Measurements from ENCODE around the gene MYO3B. TPM values are rescaled to one million over a fixed set of nuclear protein-coding genes. Genes with fewer than 3 reads are reported as not detected.

MYO3B gene
- total RNA-seq, 1 experiment from 2014 or later, result 1.8 TPM

DNA sequence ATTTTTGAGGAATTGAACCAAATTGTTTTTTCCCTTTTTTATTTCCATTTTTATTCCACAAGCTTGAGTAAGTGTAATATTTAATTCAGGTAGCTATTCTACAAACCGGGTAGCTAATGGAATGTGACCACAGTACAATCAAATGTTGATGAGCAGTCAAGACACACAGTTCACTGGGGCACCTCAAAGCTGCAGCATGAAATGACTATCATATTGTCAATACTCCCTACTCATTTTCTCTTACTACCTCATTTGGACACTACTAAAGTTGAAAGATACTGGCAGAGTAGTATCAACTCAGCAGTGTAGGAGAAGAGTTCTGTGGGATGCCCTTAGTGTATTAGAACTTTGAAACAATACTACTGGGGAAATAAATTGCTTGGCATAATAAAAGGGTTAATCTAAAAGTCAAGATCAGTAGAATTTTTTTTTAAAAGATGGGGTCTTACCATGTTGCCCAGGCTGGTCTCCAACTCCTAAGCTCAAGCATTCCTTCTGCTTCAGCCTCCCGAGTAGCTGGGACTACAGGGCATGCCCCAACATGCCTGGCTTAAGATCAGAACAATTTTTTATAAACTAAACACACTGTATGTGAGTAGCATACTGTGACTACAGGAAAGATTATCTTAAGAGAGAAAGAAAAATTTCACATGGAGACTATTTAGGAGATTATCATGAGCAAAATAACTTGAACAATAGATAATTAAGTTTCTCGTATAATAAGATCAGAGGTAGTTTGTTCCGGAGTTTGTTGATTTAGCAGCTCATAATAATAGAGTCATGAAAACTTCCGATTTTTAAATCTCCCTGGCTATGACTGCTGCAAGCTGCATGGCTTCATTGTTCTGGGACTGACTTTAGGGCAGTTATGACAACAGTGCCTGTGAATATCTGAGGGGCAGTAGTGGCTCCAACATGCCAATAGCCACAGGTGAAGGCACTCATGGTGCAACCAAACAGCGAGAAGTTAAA is 43.7 kb downstream of the MYO3B start:
- in situ Hi-C loops (cut with HindIII; ENCODE audit: low pct_unique_long_range_greater_than_20kb, low sequenced_read_pairs), result no loop called here

DNA sequence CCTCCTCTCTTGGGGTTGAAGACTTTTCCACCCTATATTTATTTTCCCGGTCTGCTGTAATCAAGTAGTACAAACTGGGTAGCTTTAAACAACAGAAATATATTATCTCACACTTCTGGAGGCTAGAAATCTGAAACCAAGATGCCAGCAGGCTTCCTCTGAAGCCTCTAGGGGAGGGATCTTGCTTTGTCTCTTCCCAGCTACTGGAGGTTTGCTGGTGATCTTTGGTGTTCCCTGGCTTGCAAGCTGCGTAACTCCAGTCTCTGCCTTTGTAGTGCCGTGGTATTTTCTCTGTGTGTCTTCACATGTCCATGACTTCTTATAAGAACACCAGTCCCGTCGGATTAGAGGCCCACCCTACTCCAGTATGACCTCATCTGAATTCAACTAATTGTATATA is 44.4 kb downstream of the MYO3B start:
- in situ Hi-C loops (cut with HindIII; ENCODE audit: low pct_unique_long_range_greater_than_20kb, low sequenced_read_pairs), result no loop called here
- DNase-seq (ENCODE audit: low read depth, low spot score), result no peak

More for the DNA sequence above, 43.7 kb downstream of the MYO3B start:
- no peak for DNase-seq (ENCODE audit: low read depth, low spot score)

DNA sequence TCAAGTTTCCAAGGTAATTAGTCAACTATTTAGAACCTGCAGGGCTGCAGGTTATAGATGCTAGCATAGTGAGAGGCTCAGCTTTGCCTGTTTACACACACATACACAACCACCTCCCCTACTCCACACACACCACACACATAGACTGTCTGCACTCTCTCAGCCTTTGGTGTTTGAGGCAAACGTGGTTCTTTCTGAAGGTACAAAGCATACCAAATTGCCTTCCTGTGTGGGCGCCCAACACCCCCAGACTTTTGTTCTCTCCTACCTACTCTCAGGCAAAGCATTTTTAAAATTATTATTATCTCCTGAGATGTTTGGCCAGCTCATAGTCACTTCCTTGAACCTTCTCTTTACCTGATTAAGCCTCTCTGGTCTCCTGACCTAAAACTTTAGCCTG is 44.9 kb downstream of the MYO3B start:
- in situ Hi-C loops (cut with HindIII; ENCODE audit: low pct_unique_long_range_greater_than_20kb, low sequenced_read_pairs), result no loop called here
- no peak for DNase-seq (ENCODE audit: low read depth, low spot score)

DNA sequence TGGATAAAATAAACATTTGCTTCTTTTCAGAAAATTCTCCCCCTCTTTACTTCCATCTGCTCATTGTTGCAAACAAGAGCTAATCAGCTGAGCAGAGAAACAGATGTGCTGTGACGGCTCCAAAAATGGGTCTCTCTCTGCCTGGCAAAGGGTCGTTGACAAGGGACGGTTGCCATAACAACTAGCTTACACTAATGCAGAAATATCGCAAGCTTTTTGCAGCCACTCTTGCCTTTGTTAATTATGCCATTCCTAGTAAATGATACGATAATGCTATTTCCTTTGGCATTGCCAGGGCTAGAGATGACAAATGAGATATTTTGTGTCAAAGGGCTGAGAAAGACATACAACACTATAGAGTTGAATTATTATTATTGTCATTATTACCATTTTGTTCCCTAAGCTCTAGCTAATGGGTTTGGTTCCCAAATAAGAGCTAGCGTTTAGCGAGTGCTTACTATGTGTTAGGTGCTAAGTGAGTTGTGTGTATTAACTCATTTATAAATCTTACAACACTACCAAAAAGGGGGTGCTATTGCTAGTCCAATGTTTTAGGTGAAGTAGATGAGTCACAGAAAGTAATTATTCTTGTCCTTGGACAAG is 46.8 kb downstream of the MYO3B start:
- DNase-seq (ENCODE audit: low read depth, low spot score), result no peak
- in situ Hi-C loops (cut with HindIII; ENCODE audit: low pct_unique_long_range_greater_than_20kb, low sequenced_read_pairs), result no loop called here

GRCh38 chr2:170226216-170226615 is 48.3 kb downstream of the MYO3B start:
- in situ Hi-C loops (cut with HindIII; ENCODE audit: low pct_unique_long_range_greater_than_20kb, low sequenced_read_pairs), result no loop called here
- no peak for DNase-seq (ENCODE audit: low read depth, low spot score)

DNA sequence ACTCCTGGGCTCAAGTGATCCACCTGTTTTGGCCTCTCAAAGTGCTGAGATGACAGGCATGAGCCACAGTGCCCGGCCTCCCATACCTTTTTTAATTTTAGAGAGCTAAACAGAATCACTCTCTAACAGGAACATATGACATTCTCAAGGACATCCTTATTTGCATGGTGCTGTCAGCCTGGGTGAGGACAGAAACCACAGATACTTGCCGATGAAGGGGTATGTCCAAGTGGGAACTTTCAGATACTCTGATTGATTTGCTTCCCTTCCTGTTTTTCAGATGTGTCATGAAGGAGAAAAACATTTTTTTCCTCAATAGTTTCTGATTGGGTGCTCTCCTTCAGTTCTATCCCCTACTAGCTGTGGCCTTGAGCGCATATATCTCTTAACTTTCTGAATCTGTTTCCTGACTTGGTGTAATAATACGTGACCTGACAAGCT is 49.6 kb downstream of the MYO3B start:
- in situ Hi-C loops (cut with HindIII; ENCODE audit: low pct_unique_long_range_greater_than_20kb, low sequenced_read_pairs), result no loop called here
- DNase-seq (ENCODE audit: low read depth, low spot score), result no peak

GRCh38 chr2:170227951-170228350 is 50.0 kb downstream of the MYO3B start:
- DNase-seq (ENCODE audit: low read depth, low spot score), result no peak
- in situ Hi-C loops (cut with HindIII; ENCODE audit: low pct_unique_long_range_greater_than_20kb, low sequenced_read_pairs), result no loop called here

DNA sequence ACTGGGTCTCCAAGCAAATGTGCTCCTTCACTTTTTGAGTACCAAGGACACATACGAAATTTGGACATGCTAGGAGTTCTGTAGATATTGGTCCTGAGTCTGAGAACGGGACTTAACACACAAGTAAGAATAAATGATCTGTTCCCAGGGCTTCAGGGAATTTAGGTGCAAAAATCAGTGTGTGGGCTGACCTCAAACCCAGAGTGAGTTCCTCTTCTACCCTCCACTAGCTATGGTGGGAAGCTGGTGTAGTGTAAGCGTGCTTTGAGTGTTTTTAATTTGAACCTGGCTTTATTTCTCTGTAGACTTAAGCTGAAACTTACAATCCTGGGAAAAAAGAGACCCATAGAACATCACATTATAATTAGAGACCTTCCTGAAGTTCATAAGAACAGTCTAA is 50.5 kb downstream of the MYO3B start:
- in situ Hi-C loops (cut with HindIII; ENCODE audit: low pct_unique_long_range_greater_than_20kb, low sequenced_read_pairs), result no loop called here
- DNase-seq (ENCODE audit: low read depth, low spot score), result no peak

DNA sequence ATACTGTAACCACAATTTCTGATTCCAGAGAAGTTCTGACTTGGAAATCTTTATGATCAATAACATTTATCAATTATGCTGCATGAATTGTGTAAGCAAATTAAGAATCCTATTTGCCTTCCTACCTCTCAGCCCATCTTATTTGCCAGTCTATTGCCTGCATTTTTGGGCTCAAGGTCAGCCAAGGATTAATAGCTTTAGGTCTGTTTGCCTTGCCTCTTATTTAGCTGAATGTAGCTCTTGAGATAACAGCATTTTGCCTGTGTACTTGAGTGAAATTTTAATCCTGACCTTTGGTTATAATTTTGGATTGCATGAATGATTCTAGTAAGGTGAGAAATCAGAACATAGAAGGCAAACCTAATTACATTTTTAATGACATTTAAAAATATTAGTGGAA is 51.2 kb downstream of the MYO3B start:
- in situ Hi-C loops (cut with HindIII; ENCODE audit: low pct_unique_long_range_greater_than_20kb, low sequenced_read_pairs), result no loop called here
- no peak for DNase-seq (ENCODE audit: low read depth, low spot score)

DNA sequence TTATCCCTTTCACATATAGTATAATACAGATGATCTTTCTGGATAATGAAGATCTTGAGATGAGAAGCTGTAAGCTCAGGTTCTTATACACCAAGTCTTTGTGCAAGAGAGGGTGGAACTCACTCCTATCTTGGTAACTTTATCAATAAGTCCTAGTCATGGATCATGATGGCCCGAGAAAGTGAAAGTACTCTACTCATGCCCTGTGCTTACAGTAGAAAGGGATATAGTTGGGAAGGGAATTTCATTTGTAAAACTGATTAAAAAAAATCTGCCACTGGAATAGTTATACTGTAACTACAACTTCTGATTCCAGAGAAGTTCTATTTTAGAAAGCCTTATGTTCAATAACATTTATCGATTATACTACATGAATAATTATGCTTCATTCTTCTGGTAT is 51.8 kb downstream of the MYO3B start:
- in situ Hi-C loops (cut with HindIII; ENCODE audit: low pct_unique_long_range_greater_than_20kb, low sequenced_read_pairs), result no loop called here
- no peak for DNase-seq (ENCODE audit: low read depth, low spot score)

DNA sequence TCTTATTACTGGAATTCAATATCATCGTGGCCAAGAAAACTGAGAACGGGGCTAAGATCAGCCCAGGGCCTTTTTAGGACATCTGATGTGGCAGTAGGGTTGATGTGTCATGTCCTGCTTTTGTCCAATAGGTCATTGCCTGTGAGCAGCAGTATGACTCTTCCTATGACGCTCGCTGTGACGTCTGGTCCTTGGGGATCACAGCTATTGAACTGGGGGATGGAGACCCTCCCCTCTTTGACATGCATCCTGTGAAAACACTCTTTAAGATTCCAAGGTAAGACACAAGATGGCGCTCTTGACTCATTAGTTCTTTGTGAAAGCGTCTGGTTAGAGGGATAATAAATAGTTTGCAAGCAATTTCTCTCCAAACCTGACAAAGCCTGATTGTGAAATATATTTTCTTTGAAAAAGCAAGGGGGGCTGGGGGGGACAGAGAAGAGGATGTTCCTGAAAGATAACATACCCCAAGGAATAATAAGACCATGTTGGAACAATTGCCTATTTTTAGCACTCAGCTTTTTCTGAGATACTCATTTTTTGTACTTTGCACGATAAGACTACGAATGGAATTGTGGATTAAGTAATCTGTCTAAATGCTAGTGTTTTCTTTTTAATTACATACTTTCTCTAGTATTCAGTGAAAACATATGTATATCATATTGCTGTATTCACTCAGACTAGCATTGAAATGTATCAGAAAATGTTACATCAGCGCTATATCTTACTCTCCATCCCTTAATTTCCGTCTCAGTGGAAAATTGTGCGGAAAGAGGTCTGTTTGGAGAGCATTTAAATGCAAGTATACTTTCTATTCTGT is 58.1 kb downstream of the MYO3B start:
- in situ Hi-C loops (cut with HindIII; ENCODE audit: low pct_unique_long_range_greater_than_20kb, low sequenced_read_pairs), result no loop called here
- DNase-seq (ENCODE audit: low read depth, low spot score), result peak; percentile 87

DNA sequence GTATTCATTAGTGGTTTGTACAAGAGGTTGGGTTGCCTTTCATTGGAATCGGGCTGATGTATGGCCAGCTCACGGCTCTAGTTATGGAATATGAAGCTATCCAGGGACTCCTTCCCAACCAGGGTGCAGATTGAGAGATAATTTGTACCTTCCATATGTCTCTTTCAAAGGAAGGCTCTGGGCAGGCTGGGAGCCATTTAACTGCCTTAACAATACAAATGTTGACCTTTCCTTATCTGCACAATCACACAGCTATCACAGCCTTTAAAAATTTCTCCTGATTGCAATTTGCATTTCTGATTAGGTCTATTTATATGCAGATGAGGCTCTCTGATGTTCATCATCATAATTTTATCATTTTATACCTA is 58.7 kb downstream of the MYO3B start:
- in situ Hi-C loops (cut with HindIII; ENCODE audit: low pct_unique_long_range_greater_than_20kb, low sequenced_read_pairs), result no loop called here
- DNase-seq (ENCODE audit: low read depth, low spot score), result no peak

GRCh38 chr2:170237572-170238120 is 59.7 kb downstream of the MYO3B start:
- in situ Hi-C loops (cut with HindIII; ENCODE audit: low pct_unique_long_range_greater_than_20kb, low sequenced_read_pairs), result no loop called here
- DNase-seq (ENCODE audit: low read depth, low spot score), result no peak

- in situ Hi-C loops (cut with HindIII; ENCODE audit: low pct_unique_long_range_greater_than_20kb, low sequenced_read_pairs), result no loop called here
- DNase-seq (ENCODE audit: low read depth, low spot score), result no peak
Measured at GRCh38 chr2:170238776-170239175, 60.8 kb downstream of the MYO3B start.

GRCh38 chr2:170240629-170241028 is 62.7 kb downstream of the MYO3B start:
- in situ Hi-C loops (cut with HindIII; ENCODE audit: low pct_unique_long_range_greater_than_20kb, low sequenced_read_pairs), result no loop called here

GRCh38 chr2:170241756-170242155 is 63.8 kb downstream of the MYO3B start:
- in situ Hi-C loops (cut with HindIII; ENCODE audit: low pct_unique_long_range_greater_than_20kb, low sequenced_read_pairs), result no loop called here
- no peak for DNase-seq (ENCODE audit: low read depth, low spot score)

More at GRCh38 chr2:170240629-170241028, 62.7 kb downstream of the MYO3B start:
- DNase-seq (ENCODE audit: low read depth, low spot score), result no peak

DNA sequence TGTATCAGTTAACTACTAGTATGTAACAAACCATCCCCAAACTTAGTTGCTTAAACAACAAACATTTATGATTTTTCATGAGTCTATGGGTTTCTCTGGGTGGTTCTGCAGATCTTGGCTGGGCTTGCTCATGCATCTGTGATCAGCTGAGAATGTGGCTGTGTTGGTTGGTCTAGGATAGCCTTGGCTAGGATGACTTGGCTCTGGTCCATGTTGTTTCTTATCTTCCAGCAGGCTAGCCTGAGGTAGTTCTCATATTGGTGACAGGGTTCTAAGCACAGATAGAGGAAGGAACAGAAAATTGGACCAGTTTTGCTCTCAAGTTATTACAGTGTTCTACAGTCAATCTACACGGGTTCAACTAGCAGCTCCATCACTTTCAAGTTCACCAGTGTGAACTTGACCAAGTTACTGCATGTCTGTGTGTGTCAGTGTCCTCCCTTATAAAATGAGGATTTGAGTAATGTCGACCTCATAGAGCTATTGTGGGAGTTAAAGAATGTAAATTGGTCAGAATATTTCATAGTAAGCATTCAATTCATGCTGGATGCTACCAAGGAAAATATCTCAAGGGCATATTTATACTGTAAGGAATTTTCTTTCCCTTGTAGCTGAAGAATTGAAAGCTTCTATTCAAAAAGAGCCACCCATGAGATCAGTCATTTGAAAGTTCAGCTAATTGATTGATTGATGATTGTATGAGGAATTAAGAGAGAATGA is 65.3 kb downstream of the MYO3B start:
- peak; percentile 40 for DNase-seq (ENCODE audit: low read depth, low spot score)
- in situ Hi-C loops (cut with HindIII; ENCODE audit: low pct_unique_long_range_greater_than_20kb, low sequenced_read_pairs), result no loop called here

All from SK-MEL-5 (cell line).